Right atrium auricular region (tissue), 2 donors: ENCODE data around the gene RPUSD3. TPM values are rescaled to one million over a fixed set of nuclear protein-coding genes. Genes with fewer than 3 reads are reported as not detected.

Experiments
- DNase-seq: peaks from one replicate; pipeline ENCODE4 v3.0.0-alpha.2; 2019; ENCODE audit warnings: low spot score
- H3K27ac ChIP-seq, 2 donors: fragments of 200-600 bp; sonication (generic); 1 replicate in 1 of 2; 2 replicates in 1 of 2; pipeline ENCODE4 v1.5.1; 2016 to 2019
- H3K27me3 ChIP-seq, 2 donors: fragments of 200-600 bp; sonication (generic); one replicate each; pipeline versions ENCODE4 v1.5.1 to v1.6.0; 2017 to 2019
- H3K36me3 ChIP-seq: fragments of 200-600 bp; sonication (generic); one replicate; pipeline ENCODE4 v1.5.1; 2016
- H3K4me1 ChIP-seq, 2 donors: fragments of 200-600 bp; sonication (generic); one replicate each; pipeline versions ENCODE4 v1.5.1 to v1.6.0; 2017 to 2019
- H3K4me3 ChIP-seq, 2 donors: fragments of 200-600 bp; sonication (generic); 1 replicate in 1 of 2; 2 replicates in 1 of 2; pipeline ENCODE4 v1.5.1; 2017 to 2019; ENCODE audit warnings: mild to moderate bottlenecking in 1 of 2, moderate library complexity in 1 of 2
- H3K9me3 ChIP-seq, 2 donors: fragments of 200-600 bp; sonication (generic); one replicate each; pipeline ENCODE4 v1.5.1; 2019
- total RNA-seq, 2 donors: library from RNA; depleted of rRNA; stranded (reverse); fragments of >200 nt; gene quantifications; one replicate each; pipeline ENCODE4 v1.1.0, GENCODE V29; 2016
- TF ChIP-seq, protein P1 (sequence below), 2 donors: fragments of 200-600 bp; sonication (generic); IDR thresholded peaks; one replicate each; pipeline ENCODE4 v1.5.1; 2019; ENCODE audit warnings: antibody characterized with exemption in 2 of 2

RPUSD3 gene
- total RNA-seq, 2 donors from 2014 or later = 46.7 to 55.2 TPM

DNA sequence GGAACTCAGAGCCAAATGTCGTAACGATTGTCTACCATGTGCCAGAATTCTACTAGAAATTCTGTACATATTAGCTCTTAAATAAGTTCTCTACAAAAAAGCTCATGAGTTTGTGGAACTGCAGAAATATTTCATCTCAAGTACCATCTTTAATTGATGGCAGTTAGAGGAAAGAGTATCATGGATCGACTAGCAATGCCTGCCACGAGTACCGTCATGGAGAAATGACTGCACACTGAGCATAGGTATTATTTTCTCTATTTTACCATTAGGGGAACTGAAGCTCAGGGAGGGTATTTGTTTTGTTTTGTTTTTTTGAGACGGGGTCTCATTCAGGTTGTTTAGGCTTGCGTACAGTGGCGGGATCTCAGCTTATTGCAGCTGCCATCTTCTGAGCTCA lies 2.8 kb downstream of the RPUSD3 start:
- H3K27ac ChIP-seq = no peak overlapping the region
- no peak for DNase-seq
- H3K4me1 ChIP-seq = peaks cover 0 to 11% of the 10 kb centered on the region in 2 donors
- no peaks in the 10 kb centered on the region for H3K9me3 ChIP-seq
- TF ChIP-seq, protein P1, sequence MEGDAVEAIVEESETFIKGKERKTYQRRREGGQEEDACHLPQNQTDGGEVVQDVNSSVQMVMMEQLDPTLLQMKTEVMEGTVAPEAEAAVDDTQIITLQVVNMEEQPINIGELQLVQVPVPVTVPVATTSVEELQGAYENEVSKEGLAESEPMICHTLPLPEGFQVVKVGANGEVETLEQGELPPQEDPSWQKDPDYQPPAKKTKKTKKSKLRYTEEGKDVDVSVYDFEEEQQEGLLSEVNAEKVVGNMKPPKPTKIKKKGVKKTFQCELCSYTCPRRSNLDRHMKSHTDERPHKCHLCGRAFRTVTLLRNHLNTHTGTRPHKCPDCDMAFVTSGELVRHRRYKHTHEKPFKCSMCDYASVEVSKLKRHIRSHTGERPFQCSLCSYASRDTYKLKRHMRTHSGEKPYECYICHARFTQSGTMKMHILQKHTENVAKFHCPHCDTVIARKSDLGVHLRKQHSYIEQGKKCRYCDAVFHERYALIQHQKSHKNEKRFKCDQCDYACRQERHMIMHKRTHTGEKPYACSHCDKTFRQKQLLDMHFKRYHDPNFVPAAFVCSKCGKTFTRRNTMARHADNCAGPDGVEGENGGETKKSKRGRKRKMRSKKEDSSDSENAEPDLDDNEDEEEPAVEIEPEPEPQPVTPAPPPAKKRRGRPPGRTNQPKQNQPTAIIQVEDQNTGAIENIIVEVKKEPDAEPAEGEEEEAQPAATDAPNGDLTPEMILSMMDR (IDR thresholded peaks at IDR 0.05) = no peak
- H3K4me3 ChIP-seq = no peak overlapping the region
- H3K36me3 ChIP-seq = peaks cover 30% of the 10 kb centered on the region
- no peaks in the 10 kb centered on the region for H3K27me3 ChIP-seq

DNA sequence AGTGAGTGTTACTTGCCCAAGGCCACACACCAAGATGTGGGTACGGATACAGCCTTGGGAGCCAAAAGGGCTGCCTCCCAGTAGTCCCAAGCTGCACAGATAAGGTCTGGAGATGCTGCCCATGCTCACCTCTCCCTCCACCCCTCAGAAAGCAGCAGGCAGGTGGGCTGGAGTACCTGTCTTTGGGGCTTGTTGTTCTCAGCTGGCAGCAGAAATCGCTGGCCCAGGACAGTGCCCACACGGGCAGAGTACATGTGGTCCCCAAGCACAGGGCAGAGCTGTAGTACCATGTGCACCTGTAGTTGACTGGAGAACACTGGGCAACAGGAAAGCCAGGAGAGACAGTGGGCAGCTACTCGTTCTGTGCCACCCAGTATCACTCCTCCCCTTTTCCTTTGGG lies 5.0 kb downstream of the RPUSD3 start:
- H3K27me3 ChIP-seq = no peaks in the 10 kb centered on the region
- no peaks in the 10 kb centered on the region for H3K9me3 ChIP-seq
- H3K27ac ChIP-seq = no peak overlapping the region
- no peak overlapping the region for H3K4me3 ChIP-seq
- peaks cover 39% of the 10 kb centered on the region for H3K36me3 ChIP-seq
- H3K4me1 ChIP-seq = peaks cover 0 to 7% of the 10 kb centered on the region in 2 donors
- DNase-seq = no peak
- TF ChIP-seq, protein P1 (IDR thresholded peaks at IDR 0.05) = no peak

DNA sequence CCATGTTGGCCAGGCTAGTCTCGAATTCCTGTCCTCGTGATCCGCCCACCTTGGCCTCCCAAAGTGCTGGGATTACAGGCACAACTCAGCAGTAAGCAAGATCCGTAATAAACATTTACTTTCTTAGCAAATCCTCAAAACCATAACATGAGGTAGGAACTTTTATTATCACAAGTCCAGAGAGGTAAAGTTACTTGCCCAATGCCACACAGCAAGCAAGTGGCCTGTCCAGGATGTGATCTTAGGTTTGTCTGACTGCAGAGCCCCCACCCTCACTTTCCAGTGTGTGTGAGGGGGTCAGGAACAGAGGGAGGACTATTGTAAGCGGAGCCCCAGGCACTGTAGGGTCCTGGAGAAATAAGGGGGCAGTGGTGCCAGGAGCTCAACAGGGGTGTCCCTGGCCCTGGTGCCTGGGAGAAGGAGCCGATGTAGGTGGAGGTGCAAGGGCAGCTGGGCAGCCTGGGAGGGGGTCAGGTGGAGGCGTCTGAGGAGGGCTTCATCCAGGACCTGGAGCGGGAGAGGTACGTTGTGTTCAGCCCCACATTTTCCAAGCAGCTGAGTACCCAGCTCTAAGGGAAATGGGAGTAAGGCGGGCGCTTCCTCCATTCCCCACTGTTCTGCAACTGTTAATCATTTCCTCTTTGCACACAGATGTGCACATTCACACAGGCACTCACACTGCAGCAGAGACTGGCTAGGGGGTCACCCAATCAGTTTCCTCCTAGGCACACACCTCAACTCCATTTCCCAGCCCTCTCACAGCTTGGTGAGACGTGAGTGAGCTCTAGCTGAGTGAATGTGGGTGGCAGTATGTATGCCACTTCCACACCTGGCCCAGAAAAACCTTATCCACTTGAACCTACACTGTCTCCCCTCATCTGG lies 5.9 kb downstream of the RPUSD3 start:
- no peak for DNase-seq
- TF ChIP-seq, protein P1 (IDR thresholded peaks at IDR 0.05) = no peak
- peaks cover 43% of the 10 kb centered on the region for H3K36me3 ChIP-seq
- H3K4me1 ChIP-seq = peaks cover 0 to 4% of the 10 kb centered on the region in 2 donors
- no peaks in the 10 kb centered on the region for H3K27me3 ChIP-seq
- no peak overlapping the region for H3K27ac ChIP-seq
- H3K4me3 ChIP-seq = no peak overlapping the region
- H3K9me3 ChIP-seq = no peaks in the 10 kb centered on the region

DNA sequence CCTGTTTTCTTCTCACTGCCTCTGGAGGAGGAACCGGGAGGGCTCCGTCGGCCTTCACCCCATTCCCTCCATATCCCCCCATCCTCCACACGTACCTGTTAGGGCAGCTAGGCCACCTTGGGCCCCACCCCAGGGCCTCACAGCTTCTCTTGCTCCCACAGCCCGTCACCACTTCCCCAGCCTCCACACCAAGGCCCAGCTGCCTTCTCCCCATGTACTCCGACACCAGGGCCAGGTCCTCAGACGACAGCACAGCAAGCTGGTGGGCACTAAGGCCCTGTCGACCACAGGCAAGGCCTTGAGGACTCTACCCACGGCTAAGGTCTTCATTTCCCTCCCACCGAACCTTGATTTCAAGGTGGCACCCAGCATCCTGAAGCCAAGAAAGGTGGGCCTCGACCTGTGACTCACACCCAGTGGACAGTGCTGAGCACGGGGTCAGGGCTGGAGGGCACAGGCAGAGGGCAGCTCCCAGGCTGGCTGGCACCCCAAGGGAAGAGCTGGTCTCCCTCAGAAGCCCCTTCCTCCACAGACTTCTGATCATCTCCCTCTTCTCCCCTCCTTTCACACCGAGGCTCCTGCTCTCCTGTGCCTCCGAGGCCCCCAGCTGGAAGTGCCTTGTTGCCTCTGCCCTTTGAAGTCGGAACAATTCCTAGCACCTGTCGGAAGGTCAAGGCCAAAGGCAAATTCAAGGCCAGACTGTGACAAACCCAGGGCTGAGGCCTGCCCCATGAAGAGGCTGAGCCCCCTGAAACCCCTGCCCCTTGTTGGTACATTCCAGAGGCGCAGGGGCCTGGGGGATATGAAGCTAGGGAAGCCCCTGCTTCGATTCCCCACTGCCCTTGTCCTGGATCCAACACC lies 9.1 kb downstream of the RPUSD3 start:
- Histone ChIP-seq H3K27me3 (no peaks in the 10 kb centered on the region), H3K9me3 (no peaks in the 10 kb centered on the region), H3K27ac (no peak overlapping the region), H3K36me3 (peaks cover 38% of the 10 kb centered on the region), H3K4me3 (no peak overlapping the region), H3K4me1 (no peaks in the 10 kb centered on the region)
- no peak for DNase-seq
- TF ChIP-seq, protein P1 (IDR thresholded peaks at IDR 0.05) = no peak

DNA sequence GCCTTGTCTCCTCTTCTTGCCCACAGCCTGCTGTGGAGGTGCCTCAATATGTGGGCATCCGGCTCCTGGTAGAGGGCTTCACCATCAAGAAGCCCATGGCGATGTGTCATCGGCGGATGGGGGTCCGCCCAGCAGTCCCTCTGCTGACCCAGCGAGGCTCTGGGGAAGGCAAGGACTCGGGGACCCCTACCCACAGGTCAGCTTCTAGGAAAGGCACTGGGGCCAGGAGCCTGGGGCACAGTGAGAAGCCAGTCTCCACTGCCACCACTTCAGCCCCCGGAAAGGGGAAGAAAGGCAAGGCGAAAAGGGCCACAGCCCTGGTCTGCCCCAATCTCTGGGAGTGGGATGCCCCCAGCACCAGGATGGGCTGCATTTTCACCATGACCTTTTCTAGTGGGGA lies 10.7 kb downstream of the RPUSD3 start:
- no peaks in the 10 kb centered on the region for H3K4me1 ChIP-seq
- H3K27ac ChIP-seq = no peak overlapping the region
- no peaks in the 10 kb centered on the region for H3K27me3 ChIP-seq
- TF ChIP-seq, protein P1 (IDR thresholded peaks at IDR 0.05) = no peak
- H3K9me3 ChIP-seq = no peaks in the 10 kb centered on the region
- peaks cover 28% of the 10 kb centered on the region for H3K36me3 ChIP-seq
- DNase-seq = no peak
- H3K4me3 ChIP-seq = no peak overlapping the region
